ENCODE results near the gene ORMDL1.
"Not testable (repeated sequence)": the region's sequence is repeated elsewhere in the genome, so short reads cannot be mapped to it uniquely, and the experiment has no call there.

The ORMDL1 gene

DNA sequence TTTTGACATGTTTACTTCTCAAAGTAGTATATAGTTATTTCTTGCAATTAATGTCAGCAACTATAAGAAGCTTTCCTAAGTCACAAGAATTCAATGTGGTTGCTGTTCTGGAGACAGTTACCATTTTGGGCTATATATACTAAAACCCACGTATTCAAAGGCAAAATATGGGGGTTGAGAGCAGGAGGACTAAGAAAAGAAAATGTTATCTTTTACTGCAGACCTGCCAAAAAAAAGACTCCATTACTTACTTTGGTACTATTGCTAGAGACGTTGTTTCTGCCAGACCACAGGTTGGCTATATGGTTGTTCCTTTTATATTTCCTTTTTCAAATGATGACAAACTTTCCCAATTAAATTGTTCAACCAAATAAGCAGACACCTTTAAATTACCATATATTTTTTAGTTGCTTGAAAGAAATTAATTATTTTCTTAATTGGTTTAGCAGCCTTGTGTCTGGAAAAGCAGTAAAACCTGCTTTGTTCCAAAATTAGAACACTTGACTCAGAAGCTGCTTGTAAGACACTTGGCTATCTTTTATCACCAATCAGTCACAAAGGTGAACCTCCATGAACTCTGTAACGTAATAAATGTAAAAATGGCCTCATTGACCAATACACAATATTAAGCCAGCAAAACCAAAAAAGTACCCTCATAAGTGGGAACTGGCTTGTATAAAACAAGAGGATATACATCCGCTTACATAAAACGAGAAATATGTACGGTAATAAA, 13.4 kb downstream of the ORMDL1 start:
- no peak for DNase-seq

DNA sequence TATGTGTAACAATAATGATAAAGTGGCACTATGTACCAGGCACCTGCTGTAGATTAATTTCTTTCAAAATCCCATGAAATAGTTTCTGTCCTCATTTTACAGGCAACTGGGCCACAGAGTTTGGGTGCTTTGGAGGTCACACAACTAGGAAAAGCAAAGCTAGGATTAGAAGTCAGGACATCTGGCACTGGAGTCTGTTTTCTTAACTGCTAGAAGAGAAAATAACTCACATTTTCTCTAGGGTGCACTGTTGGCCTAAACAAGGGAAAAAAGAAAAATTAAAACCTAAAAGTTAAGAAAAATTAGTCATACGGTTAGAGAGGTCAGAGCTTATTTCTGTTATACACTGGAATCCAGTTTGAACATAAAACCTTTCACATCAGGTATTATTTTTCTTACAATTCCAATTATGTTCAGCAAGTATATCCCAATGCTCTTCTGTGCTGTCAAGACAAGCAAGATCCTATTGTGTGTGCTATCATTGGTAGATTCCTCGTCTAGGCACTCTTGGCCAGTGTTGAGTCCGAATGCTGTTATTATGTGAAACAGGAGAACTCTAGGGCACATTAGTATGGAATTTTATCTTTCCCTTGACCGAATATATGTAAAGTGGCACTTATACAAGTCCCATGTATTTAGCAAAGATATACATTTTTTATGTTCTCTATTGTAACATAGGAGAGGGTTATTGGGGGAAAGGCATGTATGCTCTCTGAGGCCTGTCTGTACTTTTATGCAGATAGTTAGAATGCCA, 20.1 kb downstream of the ORMDL1 start:
- no peak for DNase-seq

DNA sequence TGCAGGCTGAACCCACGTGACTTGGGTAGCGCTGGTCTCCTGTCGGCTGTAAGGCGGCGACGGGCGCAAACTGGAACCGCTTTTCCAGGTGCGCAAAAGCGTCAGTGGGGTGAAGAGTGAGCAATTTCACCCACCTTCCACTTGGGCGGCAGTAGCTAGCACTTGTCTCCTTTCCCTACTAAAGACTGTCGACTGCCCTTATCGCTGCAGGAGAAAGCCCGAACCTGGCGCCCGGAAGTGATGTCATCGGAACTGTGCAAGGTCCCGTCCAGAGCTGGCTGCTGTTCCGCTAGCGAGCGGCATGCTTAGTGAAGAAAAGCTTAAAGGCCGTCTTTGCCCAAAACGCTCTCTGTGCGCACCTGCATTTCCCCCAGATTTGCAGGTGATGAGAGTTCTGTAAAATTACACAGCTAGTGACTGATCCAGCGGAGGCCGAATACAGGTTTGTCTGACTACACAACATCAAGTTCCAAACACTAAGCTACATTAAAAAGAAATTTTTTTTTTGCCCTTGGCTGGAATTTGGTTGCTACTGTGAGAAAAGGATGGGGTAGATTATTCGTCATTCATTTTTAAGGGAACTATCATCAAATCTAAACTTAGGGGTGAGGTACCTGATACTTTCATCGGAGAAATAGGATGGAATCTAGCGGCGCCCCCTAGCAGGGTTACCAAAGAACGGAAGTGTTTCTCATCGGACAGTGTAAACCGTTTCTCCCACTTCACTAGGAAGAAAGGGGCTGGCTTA, 21.4 kb downstream of the ORMDL1 start, which contains the start of gene OSGEPL1:
Gene OSGEPL1, minus strand, starts transcription at position 242 of the 748 bp plus-strand sequence. CDS start 1,152 bp downstream, outside the sequence.
- peak; percentile 84 for DNase-seq

DNA sequence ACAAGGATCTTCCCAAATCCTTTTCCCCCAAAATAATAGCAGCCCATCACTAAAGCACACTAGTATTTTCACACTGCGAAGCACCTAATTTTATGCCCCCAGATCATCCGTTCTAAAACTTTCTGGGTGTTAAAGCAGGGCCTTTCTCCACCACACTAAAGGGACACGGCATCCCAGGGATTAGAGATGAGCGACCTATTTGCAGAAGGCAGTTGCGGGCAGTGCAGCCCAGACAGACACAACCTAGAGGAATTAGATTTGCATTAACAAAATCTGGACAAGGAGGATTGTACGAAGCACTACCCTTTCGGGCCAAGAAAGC, 21.9 kb downstream of the ORMDL1 start:
- no peak for DNase-seq

DNA sequence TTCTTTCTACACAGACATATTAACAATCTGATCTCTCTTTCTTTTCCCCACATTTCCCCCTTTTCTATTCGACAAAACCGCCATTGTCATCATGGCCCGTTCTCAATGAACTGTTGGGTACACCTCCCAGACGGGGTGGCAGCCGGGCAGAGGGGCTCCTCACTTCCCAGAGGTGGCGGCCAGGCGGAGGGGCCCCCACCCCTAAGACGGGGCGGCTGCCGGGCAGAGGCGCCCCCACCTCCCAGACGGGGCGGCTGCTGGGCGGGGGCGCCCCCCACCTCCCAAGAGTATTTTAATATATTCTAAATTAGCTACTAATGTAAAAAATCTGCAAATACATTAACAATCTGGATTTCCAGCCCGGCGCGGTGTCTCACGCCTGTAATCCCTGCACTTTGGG, 24.0 kb downstream of the ORMDL1 start:
- not testable (repeated sequence) for DNase-seq

DNA sequence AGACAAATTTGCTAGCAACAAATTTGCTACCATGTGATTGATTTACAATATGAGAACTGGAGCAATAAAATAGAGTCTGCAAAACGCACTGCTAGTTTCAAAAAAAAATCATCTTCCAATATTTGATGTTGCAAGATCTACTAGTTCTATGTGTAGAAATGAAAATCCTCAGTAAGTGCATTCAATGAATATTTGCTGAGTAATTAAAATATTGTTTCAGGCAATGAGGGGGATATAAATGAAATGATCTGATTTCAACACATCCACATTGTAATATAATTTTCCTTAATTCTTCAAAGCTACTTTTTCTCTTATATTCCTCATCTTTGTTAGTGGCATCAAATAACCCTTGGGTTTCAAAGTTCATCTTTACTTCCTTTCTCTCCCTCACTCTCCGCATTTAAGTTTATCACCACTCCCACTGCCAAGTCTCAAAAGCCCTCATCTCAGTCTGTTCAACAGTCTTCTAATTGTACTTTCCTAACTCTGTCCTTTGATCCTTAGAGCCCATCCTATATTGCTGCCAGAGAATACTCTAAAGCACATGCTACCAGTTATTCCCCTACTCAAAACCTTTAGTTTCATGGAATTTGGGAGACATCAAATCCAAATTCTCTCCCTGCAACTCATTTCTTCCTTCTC, 27.7 kb downstream of the ORMDL1 start:
- no peak for DNase-seq

DNA sequence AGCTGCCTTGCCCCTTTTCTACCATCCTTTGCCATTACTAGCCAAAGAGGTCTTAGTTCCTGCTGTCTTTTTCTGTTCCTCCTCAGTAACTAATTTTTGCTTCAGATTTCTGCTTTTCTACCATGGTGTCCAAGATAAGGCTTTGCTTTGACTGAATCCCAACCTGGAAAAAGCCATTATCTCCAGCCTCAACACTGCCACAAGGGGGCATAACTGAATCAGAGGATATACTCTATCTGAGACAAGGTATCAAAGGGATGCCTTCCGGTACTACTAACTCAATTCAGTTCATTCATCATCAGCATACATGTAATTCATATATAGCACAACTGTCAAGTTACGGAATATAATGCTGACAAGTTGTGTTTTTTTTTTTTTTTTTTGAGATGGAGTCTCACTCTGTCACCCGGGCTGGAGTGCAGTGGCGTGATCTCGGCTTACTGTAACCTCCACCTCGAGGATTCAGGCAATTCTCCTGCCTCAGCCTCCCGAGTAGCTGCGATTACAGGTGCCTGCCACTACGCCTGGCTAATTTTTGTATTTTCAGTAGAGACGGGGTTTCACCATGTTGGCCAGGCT, 33.0 kb downstream of the ORMDL1 start:
- no peak for DNase-seq

DNA sequence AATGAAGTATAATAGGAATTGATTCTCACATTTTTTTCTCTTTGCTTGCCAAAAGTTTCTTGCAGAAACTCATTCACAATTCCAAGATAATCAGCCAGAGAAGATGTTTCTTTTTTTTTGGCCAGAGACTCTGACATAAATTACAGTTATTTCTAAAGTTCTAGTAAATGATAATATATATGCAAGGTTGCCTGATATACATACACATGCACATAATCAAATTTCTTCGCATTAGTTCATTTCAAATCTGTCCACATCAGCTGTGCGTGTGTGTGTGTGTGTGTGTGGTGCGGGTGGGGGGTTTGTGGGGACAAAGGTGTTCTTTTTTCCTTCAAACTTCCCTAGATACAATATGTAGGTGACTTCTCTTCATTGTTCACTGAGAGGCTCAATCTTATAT, 54.7 kb downstream of the ORMDL1 start:
- DNase-seq, result no peak

DNA sequence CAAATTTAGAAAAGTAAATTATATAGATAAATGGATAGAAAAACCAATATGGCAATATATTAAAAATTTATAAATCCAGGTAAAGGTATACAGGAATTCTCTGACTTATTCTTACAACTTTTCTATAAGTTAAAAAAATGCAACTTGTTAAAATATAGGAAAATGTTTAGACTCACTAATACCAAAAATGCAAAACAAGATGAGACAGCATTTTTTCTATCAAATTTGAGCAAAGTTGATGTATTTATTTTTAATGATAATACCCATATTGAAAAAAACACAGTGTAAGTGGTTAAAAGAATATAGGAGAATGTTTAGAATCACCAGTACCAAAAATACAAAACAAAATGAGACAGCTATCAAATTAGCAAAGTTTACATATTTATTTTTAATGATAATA, 57.3 kb downstream of the ORMDL1 start:
- DNase-seq, result no peak

DNA sequence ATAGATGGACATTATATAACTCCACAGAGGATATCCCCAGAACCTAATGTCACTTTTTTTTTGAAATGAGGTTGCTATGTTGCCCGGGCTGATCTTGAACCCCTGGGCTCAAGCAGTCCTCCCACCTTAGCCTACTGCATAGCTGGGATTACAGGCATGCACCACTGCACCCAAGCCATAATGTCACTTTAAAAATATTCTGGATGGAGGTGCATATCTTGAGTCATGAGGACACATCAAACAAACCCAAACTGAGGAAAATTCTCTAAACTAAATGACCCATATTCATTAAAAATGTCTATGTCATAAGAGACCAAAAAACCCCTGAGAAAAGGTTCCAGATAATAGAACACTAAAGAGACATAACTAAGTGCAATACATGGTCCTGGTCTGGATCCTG, 57.9 kb downstream of the ORMDL1 start:
- DNase-seq, result no peak

DNA sequence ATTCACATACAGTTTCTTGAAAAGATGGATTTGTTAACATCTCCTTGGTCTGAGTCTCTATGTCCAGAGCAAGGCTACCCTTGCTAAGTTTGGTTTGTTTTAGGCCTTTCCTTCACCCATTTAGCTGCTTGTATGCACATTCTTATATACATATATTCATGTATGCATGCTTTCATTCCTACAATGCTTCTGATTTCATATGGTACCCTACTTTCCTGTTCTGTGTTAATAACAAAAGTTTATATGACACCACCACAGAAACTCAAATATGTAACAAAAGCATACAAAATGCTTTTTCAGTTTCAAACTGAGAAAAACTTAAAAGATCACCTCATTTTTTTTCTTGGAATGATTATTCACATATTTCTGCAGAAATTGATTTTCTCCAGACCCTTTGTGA, 60.9 kb downstream of the ORMDL1 start:
- DNase-seq, result no peak

Data from activated effector memory CD4-positive, alpha-beta T cell treated with Interleukin-2 at 50 U/mL for 16 hours (primary cell).